ENCODE results near the gene TUT1.
A peak's percentile ranks its signal among the peaks of the same experiment; 100 is the strongest.
"Not testable (repeated sequence)": the region's sequence is repeated elsewhere in the genome, so short reads cannot be mapped to it uniquely, and the experiment has no call there.

Gene TUT1

GRCh38 chr11:62575156-62575555 lies 16.2 kb downstream of the TUT1 start:
- no peak for DNase-seq

GRCh38 chr11:62574363-62575071 lies 16.8 kb downstream of the TUT1 start:
- no peak for DNase-seq

GRCh38 chr11:62573592-62574362 lies 17.5 kb downstream of the TUT1 start, which contains the start of gene EEF1G:
Gene EEF1G (minus strand): TSS chr11:62573891. CDS start chr11:62573842, 49 bp downstream.
- DNase-seq: peak; percentile 99

- DNase-seq: no peak
Measured at GRCh38 chr11:62573006-62573591, 18.2 kb downstream of the TUT1 start.

GRCh38 chr11:62572431-62572830 lies 18.9 kb downstream of the TUT1 start:
- DNase-seq: no peak

GRCh38 chr11:62571493-62571892 lies 19.8 kb downstream of the TUT1 start:
- DNase-seq: not testable (repeated sequence)

- DNase-seq: not testable (repeated sequence)
Measured at GRCh38 chr11:62570903-62571302, 20.4 kb downstream of the TUT1 start.

- DNase-seq: no peak
Measured at GRCh38 chr11:62569611-62570010, 21.7 kb downstream of the TUT1 start.

- DNase-seq: no peak
Measured at GRCh38 chr11:62567018-62567633, 24.2 kb downstream of the TUT1 start.

GRCh38 chr11:62566247-62566646 lies 25.1 kb downstream of the TUT1 start:
- DNase-seq: no peak

GRCh38 chr11:62565100-62565802 lies 26.1 kb downstream of the TUT1 start:
- DNase-seq: no peak

GRCh38 chr11:62561677-62562230 lies 29.6 kb downstream of the TUT1 start:
- DNase-seq: not testable (repeated sequence)

GRCh38 chr11:62560566-62561103 lies 30.7 kb downstream of the TUT1 start:
- DNase-seq: peak; percentile 89

- not testable (repeated sequence) for DNase-seq
Measured at GRCh38 chr11:62559626-62560025, 31.7 kb downstream of the TUT1 start.

- DNase-seq: no peak
Measured at GRCh38 chr11:62559204-62559603, 32.1 kb downstream of the TUT1 start.

GRCh38 chr11:62558669-62559068 lies 32.7 kb downstream of the TUT1 start:
- no peak for DNase-seq

GRCh38 chr11:62556875-62557631 lies 34.3 kb downstream of the TUT1 start:
- DNase-seq: no peak

- peak; percentile 95 for DNase-seq
Measured at GRCh38 chr11:62556108-62556874, 35.0 kb downstream of the TUT1 start.

- no peak for DNase-seq
Measured at GRCh38 chr11:62555464-62556107, 35.7 kb downstream of the TUT1 start.
